ENCODE measurements around the gene FAM131A. TPM values are rescaled to one million over a fixed set of nuclear protein-coding genes. Genes with fewer than 3 reads are reported as not detected.

Gene FAM131A
- total RNA-seq, 1 donor from 2014 or later: 13.9 TPM

GRCh38 chr3:184355261-184356040 lies 18.1 kb downstream of the FAM131A start:
- no peaks in the 10 kb centered on the region for H3K36me3 Mint-ChIP-seq (ENCODE audit: low read depth)
- peaks cover 2% of the 10 kb centered on the region for H3K4me1 Mint-ChIP-seq (ENCODE audit: low read depth)
- no peaks in the 10 kb centered on the region for H3K27me3 Mint-ChIP-seq (ENCODE audit: low read depth)
- intact Hi-C loops (cut with micrococcal nuclease): no loop called here
- no peak for DNase-seq (ENCODE audit: low spot score)
- H3K27ac Mint-ChIP-seq: no peak overlapping the region
- H3K9me3 Mint-ChIP-seq: no peaks in the 10 kb centered on the region
- no peak overlapping the region for H3K4me3 Mint-ChIP-seq (ENCODE audit: low read depth)

DNA sequence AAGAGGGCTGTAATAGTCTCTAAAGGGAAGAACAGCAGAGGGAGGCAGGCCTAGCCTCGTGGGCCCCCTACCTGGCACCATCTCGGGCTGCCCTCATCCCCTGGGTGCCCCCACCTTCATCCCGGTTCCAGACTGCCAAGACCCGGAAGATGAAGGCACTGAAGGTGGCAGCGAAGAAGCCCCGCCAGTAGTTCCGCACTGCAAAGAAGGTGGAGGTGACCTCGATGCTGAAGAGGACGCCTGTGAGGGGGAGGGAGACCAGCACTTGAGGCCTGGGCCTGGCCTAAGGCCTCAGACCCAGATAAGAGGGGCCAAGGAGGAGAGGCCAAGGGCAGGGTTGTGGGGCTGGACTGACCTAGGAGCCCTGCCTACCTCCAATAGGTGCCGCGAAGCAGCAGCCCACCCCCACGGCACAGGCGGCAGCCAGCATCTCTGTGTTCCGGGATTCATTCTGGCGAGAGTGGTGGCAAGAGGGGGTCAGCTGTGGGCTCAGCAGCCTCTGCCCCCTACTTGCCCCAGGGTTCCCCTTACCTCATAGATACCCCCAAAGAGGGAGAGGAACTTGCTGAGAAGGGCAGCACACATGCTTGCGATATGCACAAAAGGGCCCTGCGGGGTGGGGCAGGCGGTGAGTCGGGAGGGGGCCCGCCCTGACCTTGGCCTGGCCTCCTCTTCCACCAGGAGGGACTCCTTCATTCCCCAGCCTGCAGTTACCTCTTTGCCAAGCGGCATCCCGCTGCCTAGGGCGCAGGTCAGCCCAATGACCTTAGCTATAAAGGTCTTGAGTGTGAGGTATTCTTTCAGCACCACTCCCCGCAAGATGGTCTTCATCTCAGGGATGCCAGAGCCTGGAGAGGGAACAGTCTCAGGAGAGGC lies 20.1 kb downstream of the FAM131A start:
- no peak for DNase-seq (ENCODE audit: low spot score)
- Mint-ChIP-seq H3K36me3 (ENCODE audit: low read depth) (no peaks in the 10 kb centered on the region), H3K9me3 (no peaks in the 10 kb centered on the region), H3K27me3 (ENCODE audit: low read depth) (no peaks in the 10 kb centered on the region), H3K27ac (no peak overlapping the region), H3K4me1 (ENCODE audit: low read depth) (peaks cover 5% of the 10 kb centered on the region), H3K4me3 (ENCODE audit: low read depth) (no peak overlapping the region)
- intact Hi-C loops (cut with micrococcal nuclease): no loop called here

GRCh38 chr3:184358124-184358767 lies 20.8 kb downstream of the FAM131A start:
- intact Hi-C loops (cut with micrococcal nuclease): no loop called here
- no peaks in the 10 kb centered on the region for H3K27me3 Mint-ChIP-seq (ENCODE audit: low read depth)
- H3K27ac Mint-ChIP-seq: no peak overlapping the region
- H3K4me1 Mint-ChIP-seq (ENCODE audit: low read depth): peaks cover 5% of the 10 kb centered on the region
- no peak for DNase-seq (ENCODE audit: low spot score)
- no peaks in the 10 kb centered on the region for H3K9me3 Mint-ChIP-seq
- peaks cover under 1% of the 10 kb centered on the region for H3K36me3 Mint-ChIP-seq (ENCODE audit: low read depth)
- no peak overlapping the region for H3K4me3 Mint-ChIP-seq (ENCODE audit: low read depth)

- Mint-ChIP-seq H3K4me1 (ENCODE audit: low read depth) (peaks cover 3% of the 10 kb centered on the region), H3K36me3 (ENCODE audit: low read depth) (peaks cover 6% of the 10 kb centered on the region), H3K27ac (no peak overlapping the region), H3K9me3 (no peaks in the 10 kb centered on the region), H3K4me3 (ENCODE audit: low read depth) (no peak overlapping the region), H3K27me3 (ENCODE audit: low read depth) (no peaks in the 10 kb centered on the region)
- intact Hi-C loops (cut with micrococcal nuclease): no loop called here
- no peak for DNase-seq (ENCODE audit: low spot score)
These were observed 21.5 kb downstream of the FAM131A start for GRCh38 chr3:184358921-184359350.

- H3K4me1 Mint-ChIP-seq (ENCODE audit: low read depth): peaks cover 7% of the 10 kb centered on the region
- no peak overlapping the region for H3K27ac Mint-ChIP-seq
- no peaks in the 10 kb centered on the region for H3K27me3 Mint-ChIP-seq (ENCODE audit: low read depth)
- H3K9me3 Mint-ChIP-seq: no peaks in the 10 kb centered on the region
- peaks cover 10% of the 10 kb centered on the region for H3K36me3 Mint-ChIP-seq (ENCODE audit: low read depth)
- H3K4me3 Mint-ChIP-seq (ENCODE audit: low read depth): peak overlapping the region; percentile 83
- intact Hi-C loops (cut with micrococcal nuclease): loop anchor here (5.0 kb wide), 1 partner anchor 353 kb away; the partner anchor contains the start of gene MAGEF1
- no peak for DNase-seq (ENCODE audit: low spot score)
These were observed 22.2 kb downstream of the FAM131A start for GRCh38 chr3:184359610-184360009.

DNA sequence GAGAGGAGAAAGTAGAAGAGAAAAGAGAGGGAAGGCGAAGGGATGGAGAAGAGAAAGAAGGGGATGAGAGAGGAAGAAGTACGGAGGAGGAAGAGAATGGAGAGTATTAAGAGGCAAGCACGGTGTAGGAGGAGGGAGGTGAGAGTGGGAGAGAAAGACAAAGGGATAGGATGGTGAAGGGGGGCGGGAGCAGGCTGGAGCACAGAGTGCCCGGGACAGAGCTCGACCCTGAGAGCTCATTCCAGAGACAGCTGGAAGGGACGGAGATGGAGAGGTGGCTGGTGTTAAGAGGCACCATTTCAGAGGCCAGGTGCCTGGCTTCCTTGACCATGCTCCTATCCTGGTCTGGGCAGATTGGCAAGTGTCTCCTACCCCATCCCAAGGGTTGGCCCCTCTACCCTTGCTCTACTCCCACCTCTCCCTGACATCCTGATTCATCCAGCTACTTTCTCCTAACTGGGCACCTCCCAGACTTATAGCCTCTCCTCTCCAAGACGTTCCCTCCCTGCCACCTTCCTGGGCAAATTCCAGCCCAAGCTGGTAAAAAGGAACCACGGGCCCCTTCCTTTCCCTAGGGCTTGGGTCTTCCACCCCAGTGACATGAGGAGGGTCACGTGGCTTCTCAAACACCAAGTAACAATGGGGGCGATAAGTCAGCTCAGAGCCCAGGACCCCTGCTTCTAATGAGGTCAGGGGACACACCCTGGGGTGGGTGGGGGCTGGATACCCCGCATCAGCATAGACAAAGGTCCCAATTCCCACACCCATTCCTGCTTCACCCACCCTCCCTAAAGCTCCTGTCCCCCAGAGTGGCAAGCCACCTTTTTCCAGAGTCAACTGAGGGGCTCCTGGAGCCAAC lies 22.9 kb downstream of the FAM131A start:
- no peaks in the 10 kb centered on the region for H3K27me3 Mint-ChIP-seq (ENCODE audit: low read depth)
- H3K36me3 Mint-ChIP-seq (ENCODE audit: low read depth): peaks cover 17% of the 10 kb centered on the region
- H3K4me1 Mint-ChIP-seq (ENCODE audit: low read depth): peaks cover 14% of the 10 kb centered on the region
- H3K4me3 Mint-ChIP-seq (ENCODE audit: low read depth): peak overlapping the region; percentile 83
- H3K9me3 Mint-ChIP-seq: no peaks in the 10 kb centered on the region
- DNase-seq (ENCODE audit: low spot score): no peak
- peak overlapping the region; percentile 71 for H3K27ac Mint-ChIP-seq
- intact Hi-C loops (cut with micrococcal nuclease): loop anchor here (5.0 kb wide), 1 partner anchor 352 kb away; the partner anchor contains the start of gene MAGEF1

GRCh38 chr3:184360929-184361531 lies 23.6 kb downstream of the FAM131A start:
- Mint-ChIP-seq H3K36me3 (ENCODE audit: low read depth) (peaks cover 22% of the 10 kb centered on the region), H3K27ac (peak overlapping the region; percentile 71), H3K4me1 (ENCODE audit: low read depth) (peaks cover 14% of the 10 kb centered on the region), H3K4me3 (ENCODE audit: low read depth) (peak overlapping the region; percentile 83), H3K9me3 (no peaks in the 10 kb centered on the region), H3K27me3 (ENCODE audit: low read depth) (no peaks in the 10 kb centered on the region)
- DNase-seq (ENCODE audit: low spot score): no peak
- intact Hi-C loops (cut with micrococcal nuclease): loop anchor here (5.0 kb wide), 1 partner anchor 351 kb away; the partner anchor contains the start of gene MAGEF1

GRCh38 chr3:184361532-184361931 lies 24.1 kb downstream of the FAM131A start, which contains the start of the genes CLCN2 and POLR2H:
CLCN2 (minus strand) TSS chr3:184361605; CDS start chr3:184361479, 126 bp downstream.
POLR2H (plus strand) TSS chr3:184361710; CDS start chr3:184363493, 1,783 bp downstream.
- Mint-ChIP-seq H3K4me3 (ENCODE audit: low read depth) (peak within 1 kb of the TSS; percentile 90), H3K27me3 (ENCODE audit: low read depth) (no peaks in the 10 kb centered on the region), H3K9me3 (no peaks in the 10 kb centered on the region), H3K27ac (peak within 1 kb of the TSS; percentile 94), H3K36me3 (ENCODE audit: low read depth) (peaks cover 25% of the 10 kb centered on the region), H3K4me1 (ENCODE audit: low read depth) (peaks cover 15% of the 10 kb centered on the region)
- peak; percentile 51 for DNase-seq (ENCODE audit: low spot score)
- intact Hi-C loops (cut with micrococcal nuclease): loop anchor here (5.0 kb wide), 1 partner anchor 351 kb away; the partner anchor contains the start of gene MAGEF1

GRCh38 chr3:184361932-184362667 lies 24.7 kb downstream of the FAM131A start:
- H3K36me3 Mint-ChIP-seq (ENCODE audit: low read depth): peaks cover 31% of the 10 kb centered on the region
- intact Hi-C loops (cut with micrococcal nuclease): loop anchor here (1.0 to 5.0 kb wide), 3 partner anchors 163 to 350 kb away; partner anchors contain the start of gene MAGEF1
- no peaks in the 10 kb centered on the region for H3K9me3 Mint-ChIP-seq

GRCh38 chr3:184362668-184363546 lies 25.5 kb downstream of the FAM131A start:
- intact Hi-C loops (cut with micrococcal nuclease): loop anchor here (1.0 to 5.0 kb wide), 6 partner anchors 29 to 349 kb away; partner anchors contain the start of genes EEF1AKMT4, EIF4G1 and MAGEF1
- H3K4me3 Mint-ChIP-seq (ENCODE audit: low read depth): peak overlapping the region; percentile 100

More at GRCh38 chr3:184361932-184362667, 24.7 kb downstream of the FAM131A start:
- Mint-ChIP-seq H3K4me3 (ENCODE audit: low read depth) (peak overlapping the region; percentile 90), H3K4me1 (ENCODE audit: low read depth) (peaks cover 18% of the 10 kb centered on the region), H3K27ac (peak overlapping the region; percentile 94), H3K27me3 (ENCODE audit: low read depth) (no peaks in the 10 kb centered on the region)
- DNase-seq (ENCODE audit: low spot score): peak; percentile 34

More at GRCh38 chr3:184362668-184363546, 25.5 kb downstream of the FAM131A start:
- Mint-ChIP-seq H3K27me3 (ENCODE audit: low read depth) (no peaks in the 10 kb centered on the region), H3K27ac (peak overlapping the region; percentile 97), H3K9me3 (no peaks in the 10 kb centered on the region), H3K36me3 (ENCODE audit: low read depth) (peaks cover 38% of the 10 kb centered on the region), H3K4me1 (ENCODE audit: low read depth) (peaks cover 22% of the 10 kb centered on the region)
- DNase-seq (ENCODE audit: low spot score): peak; percentile 96
